ENCODE results near the gene TTC21B. TPM values are rescaled to one million over a fixed set of nuclear protein-coding genes. Genes with fewer than 3 reads are reported as not detected.

TTC21B gene
- total and polyA plus RNA-seq, 10 of the 15 experiments (the other 5 are each of a cell fraction or from before 2014, with no cell fraction given) = 2.7 to 22.4 (median 11.3) TPM

DNA sequence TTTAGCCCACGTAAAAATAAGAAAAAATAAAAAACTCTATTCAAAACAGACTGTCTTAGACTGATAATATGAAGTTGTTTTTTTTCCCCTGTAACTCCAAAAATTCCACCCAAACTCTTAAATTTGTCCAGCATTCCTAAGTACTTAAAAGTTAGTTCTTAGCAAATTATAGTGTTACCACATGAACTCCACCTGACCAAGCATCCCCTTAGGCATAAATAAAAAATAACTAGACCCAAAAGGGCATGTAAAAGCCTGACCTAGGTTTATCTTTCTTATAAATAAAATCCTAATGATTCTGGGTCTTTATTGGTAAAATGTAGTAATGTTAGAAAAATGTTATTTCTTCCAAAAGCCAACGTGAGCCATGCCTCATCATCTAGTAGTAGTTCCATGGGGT, 54.3 kb downstream of the TTC21B start:
- Histone ChIP-seq H3K4me3 (no peak overlapping the region), H3K4me2 (ENCODE audit: control insufficient read depth, insufficient read depth) (no peak overlapping the region), H2AFZ (ENCODE audit: control insufficient read depth, low read depth, low read length) (no peak overlapping the region), H3K27me3 (replicated peaks in 1 of 2; ENCODE audit: control insufficient read depth in 2 of 2, insufficient read depth in 2 of 2, low read length in 1 of 2) (no peaks in the 10 kb centered on the region), H3K9me3 (replicated peaks; ENCODE audit: control insufficient read depth, insufficient read depth, low read length) (no peaks in the 10 kb centered on the region), H3K36me3 (ENCODE audit: control insufficient read depth in 2 of 2, insufficient read depth in 2 of 2, low read length in 1 of 2) (peaks cover 0 to 4% of the 10 kb centered on the region in 2 experiments; a peak in 3 of 4 replicates), H3K79me2 (ENCODE audit: control insufficient read depth, insufficient read depth, low read length) (no peaks in the 10 kb centered on the region), H3K27ac (ENCODE audit: control insufficient read depth, insufficient read depth) (no peak overlapping the region), H4K20me1 (ENCODE audit: control insufficient read depth, insufficient read depth) (no peaks in the 10 kb centered on the region), H3K4me1 (ENCODE audit: control insufficient read depth, insufficient read depth, low read length) (peaks cover 9% of the 10 kb centered on the region), H3K9ac (ENCODE audit: control insufficient read depth, insufficient read depth, low read length) (no peak overlapping the region)
- BruUV-seq (replicated peaks) = no TSS peak
- no peak for DNase-seq (ENCODE audit: low read depth, low spot score)
- intact Hi-C loops (cut with micrococcal nuclease; ENCODE audit: unreplicated experiment) (no loop called here), in situ Hi-C loops (cut with MboI) (no loop called here)
- no peak for ATAC-seq
- ChIA-PET POLR2A (no interaction called here), SMC1A (ENCODE audit: uncharacterized antibody, unreplicated experiment) (no interaction called here), RAD21 (ENCODE audit: unreplicated experiment) (no interaction called here), CTCF (no interaction called here)
- 98% methylated on average over 2 of the region's 2 CpGs for WGBS (ENCODE audit: insufficient coverage, insufficient replicate concordance, low lambda C conversion rate, missing lambda C conversion rate)
- no peak for FAIRE-seq
- TF ChIP-seq DPF2 (IDR thresholded peaks at IDR 0.05) (no peak), MXI1 (IDR thresholded peaks at IDR 0.05; ENCODE audit: low read depth, low read length) (no peak), KAT2A (conservative IDR thresholded peaks at IDR 0.05; ENCODE audit: control insufficient read depth, low read depth, low read length) (no peak), HSF1 (IDR thresholded peaks at IDR 0.05; ENCODE audit: low read depth, low read length) (no peak), EZH2 (IDR thresholded peaks at IDR 0.05; ENCODE audit: borderline replicate concordance, control insufficient read depth, low read depth, low read length) (no peak), RFX5 (IDR thresholded peaks at IDR 0.05; ENCODE audit: low read depth, low read length) (no peak), CBFB (IDR thresholded peaks at IDR 0.05; ENCODE audit: low read depth) (no peak), ELK1 (IDR thresholded peaks at IDR 0.05; ENCODE audit: low read depth, low read length) (no peak), PBX3 (IDR thresholded peaks at IDR 0.05; ENCODE audit: insufficient replicate concordance, low read depth, low read length) (no peak), WRNIP1 (IDR thresholded peaks at IDR 0.05; ENCODE audit: borderline replicate concordance, low read depth, low read length) (no peak), ZNF622 (IDR thresholded peaks at IDR 0.05) (no peak), HDAC2 (IDR thresholded peaks at IDR 0.05) (no peak), SREBF1 (IDR thresholded peaks at IDR 0.05; ENCODE audit: low read length) (no peak)
- TF ChIP-seq, protein P1, sequence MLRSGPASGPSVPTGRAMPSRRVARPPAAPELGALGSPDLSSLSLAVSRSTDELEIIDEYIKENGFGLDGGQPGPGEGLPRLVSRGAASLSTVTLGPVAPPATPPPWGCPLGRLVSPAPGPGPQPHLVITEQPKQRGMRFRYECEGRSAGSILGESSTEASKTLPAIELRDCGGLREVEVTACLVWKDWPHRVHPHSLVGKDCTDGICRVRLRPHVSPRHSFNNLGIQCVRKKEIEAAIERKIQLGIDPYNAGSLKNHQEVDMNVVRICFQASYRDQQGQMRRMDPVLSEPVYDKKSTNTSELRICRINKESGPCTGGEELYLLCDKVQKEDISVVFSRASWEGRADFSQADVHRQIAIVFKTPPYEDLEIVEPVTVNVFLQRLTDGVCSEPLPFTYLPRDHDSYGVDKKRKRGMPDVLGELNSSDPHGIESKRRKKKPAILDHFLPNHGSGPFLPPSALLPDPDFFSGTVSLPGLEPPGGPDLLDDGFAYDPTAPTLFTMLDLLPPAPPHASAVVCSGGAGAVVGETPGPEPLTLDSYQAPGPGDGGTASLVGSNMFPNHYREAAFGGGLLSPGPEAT (IDR thresholded peaks at IDR 0.05; ENCODE audit: low read depth) = no peak

All from GM12878 (cell line).